LoVo (cell line): ENCODE results near the gene NCAPG.

Experiments used
- DNase-seq: peaks from one replicate; pipeline ENCODE4 v3.0.0-alpha.2; 2016; ENCODE audit warnings: low spot score

NCAPG gene

DNA sequence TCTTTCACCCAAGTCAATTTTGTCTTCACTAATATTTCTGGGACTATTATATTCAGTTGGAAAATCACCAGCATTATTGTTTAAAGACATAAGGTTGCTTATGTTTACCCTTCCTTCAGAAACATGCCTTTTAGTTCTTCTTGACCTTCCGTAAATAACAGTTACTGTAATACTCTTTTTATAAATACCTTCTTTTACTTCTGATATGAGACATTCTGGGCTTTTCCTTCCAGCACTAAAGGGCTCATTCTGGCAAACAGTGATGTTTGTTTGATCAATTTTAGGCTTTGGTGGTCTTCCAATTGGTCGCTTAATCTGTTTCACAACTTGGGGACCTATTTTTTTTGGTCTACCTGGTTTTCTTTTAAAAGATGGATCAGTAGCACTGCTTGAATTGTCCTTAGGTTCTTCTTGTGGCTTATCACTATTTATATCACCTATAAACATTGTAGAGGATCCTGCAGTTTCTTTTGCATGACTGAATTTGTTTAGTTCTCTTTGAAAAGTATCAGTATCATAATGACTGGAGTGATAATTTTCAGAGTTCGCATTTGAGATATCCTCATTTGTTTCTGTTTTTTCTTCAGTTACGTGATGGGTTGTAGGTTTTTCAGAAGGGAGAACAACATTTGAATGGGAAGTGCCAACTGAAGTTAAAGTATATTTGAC, 64.8 kb downstream of the NCAPG start:
- DNase-seq: no peak

DNA sequence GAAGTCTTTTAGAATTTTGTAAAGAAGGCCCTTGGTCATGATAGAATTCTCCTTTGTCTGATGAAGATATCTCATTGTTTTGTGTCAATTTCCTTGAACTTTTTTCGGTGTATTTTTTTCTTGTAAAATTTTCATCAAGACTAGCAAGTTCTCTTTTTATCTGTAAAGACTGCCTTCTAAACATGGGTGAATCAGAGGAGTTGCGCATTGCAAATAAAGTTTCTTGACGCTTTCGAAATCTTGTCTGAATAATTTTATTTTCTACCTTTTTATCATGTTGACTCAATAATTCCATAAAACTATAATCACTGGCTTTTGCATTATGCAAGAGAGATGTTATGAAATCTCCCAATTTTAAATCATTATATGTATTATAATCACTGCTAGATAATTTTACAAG, 66.2 kb downstream of the NCAPG start:
- no peak for DNase-seq

DNA sequence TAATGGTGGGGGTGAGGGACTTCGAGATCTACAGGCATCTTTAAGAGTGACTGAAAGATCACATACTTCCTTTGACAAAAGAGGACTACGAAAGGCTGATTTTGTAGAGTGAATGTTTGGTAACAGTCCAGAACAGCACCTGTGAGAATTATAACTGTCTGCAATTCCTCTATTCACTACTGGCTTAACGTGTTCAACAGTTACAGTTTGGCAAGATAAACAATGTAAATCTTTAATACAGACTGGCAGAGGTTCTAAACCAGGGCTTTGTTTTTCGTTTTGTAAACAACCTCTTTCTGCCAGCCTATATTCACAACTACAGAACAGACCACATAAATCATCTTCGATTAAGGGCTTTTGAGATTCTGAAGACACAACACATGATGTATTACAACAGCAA, 66.9 kb downstream of the NCAPG start:
- DNase-seq: no peak

DNA sequence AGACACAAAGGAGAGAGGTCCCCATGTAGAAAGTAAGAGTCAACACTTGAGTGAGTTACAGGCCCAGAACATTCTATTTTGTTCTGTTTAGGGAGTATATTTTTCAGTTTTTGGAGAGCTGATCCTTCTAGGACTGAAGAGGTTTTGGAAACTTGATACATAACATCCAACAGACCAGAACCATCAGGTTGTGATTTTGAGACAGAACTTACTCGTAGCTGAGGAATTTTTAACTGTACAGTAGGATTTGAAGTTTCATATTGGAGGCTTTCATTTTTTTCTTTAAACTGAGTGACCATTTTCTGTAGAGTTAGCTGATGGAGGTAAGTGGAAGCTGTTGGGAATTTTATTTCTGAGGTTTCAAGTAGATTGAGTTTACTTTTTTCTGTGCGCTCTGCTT, 73.3 kb downstream of the NCAPG start:
- DNase-seq: no peak

DNA sequence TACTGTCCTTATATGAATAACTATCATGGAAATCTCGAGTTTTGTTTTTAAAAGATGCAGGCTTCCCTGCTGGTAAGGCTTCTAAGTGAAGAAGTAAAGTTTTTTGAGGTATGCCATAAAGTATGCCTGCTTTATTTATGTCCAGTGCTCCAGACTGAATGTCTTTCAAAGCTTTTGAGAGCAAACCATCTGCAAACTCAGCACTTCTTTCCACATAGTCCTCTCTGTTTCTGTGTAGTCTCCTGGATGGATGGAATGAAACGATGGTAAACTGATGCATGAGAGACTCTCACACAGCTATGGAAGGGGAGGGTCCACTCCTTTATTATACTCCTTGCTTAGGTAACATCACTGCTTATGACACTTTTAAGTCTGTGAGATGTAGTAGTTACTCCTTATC, 73.7 kb downstream of the NCAPG start:
- DNase-seq: no peak

DNA sequence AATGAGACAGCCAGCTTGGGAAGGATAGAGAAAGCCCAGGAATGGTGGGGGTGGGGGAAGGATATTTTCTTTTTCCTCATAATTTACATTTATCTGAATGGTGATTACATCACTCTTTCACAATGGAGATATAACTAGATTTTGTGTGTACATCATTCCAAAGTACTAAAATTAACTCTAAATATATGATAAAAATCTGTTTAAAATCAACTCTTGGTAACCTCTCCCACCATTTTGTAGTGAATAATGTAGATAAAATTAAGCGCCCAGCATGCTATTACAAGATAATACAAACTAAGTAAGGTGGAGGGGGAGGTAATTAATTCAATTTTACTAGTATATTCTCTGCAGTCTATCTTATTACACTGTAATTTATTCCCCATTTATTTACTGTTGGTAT, 78.9 kb downstream of the NCAPG start:
- DNase-seq: no peak

DNA sequence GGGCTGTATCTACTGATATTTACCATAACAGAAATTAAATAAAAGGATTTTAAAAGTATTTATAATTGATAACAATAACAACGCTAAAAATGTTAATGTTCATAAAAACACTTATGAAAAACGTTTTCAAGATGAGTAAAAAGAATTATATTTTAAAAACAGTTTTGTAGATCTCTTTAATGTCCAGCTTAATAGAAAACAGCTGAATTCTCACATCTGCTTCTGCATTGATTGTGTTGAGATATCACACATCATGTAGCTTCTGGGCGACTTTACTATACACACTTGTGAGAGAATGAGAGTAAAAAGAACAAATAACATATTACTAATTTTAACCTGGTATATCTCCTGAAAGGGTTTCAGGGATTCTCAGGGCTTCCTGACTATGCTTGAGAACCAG, 83.6 kb downstream of the NCAPG start:
- no peak for DNase-seq
